Keratinocyte (primary cell): ENCODE data around the gene MYO1H.
"Not testable (repeated sequence)": the region's sequence is repeated elsewhere in the genome, so short reads cannot be mapped to it uniquely, and the experiment has no call there.

ENCODE experiments used
- EZH2 ChIP-seq: IDR thresholded peaks from one replicate; pipeline ENCODE4 v1.6.1; 2012; ENCODE audit warnings: inconsistent platforms, mild to moderate bottlenecking, low read length, moderate library complexity
- TF ChIP-seq, protein P1 (sequence below), 3 experiments: IDR thresholded peaks in 1 of 3; conservative IDR thresholded peaks in 1 of 3; optimal IDR thresholded peaks in 1 of 3; 2 replicates in 2 of 3; 3 replicates in 1 of 3; pipeline versions ENCODE3 to v1.5.1; 2011; ENCODE audit warnings: low read length in 3 of 3, mild to moderate bottlenecking in 3 of 3, moderate library complexity in 2 of 3, control low read depth in 1 of 3, inconsistent platforms in 1 of 3; ENCODE audit not compliant: insufficient read depth in 2 of 3; ENCODE audit errors: extremely low read depth in 1 of 3

DNA sequence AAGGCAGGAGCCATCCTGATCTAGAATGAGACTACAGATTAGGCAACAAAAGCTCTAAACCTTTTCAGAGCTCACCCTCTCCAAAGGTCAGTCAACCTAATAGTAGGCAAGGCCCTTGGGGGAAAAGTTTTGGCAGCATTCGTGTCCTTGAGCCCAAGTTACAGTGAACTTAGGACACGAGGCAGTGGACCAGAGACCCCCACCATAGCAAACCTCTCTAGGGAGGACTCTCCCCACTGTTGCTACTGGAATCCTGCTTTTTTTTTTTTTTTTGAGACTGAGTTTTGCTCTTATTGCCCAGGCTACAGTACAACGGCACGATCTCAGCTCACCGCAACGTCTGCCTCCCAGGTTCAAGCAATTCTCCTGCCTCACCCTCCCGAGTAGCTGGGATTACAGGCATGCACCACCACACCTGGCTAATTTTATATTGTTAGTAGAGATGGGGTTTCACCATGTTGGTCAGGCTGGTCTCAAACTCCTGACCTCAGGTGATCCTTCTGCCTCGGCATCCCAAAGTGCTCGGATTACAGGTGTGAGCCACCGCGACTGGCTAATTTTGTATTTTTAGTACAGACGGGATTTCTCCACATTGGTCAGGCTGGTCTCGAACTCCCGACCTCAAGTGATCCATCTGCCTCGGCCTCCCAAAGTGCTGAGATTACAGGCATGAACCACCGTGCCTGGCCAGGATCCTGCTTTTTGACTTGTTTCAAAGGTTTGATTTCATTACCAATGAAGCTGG is 126.0 kb downstream of the MYO1H start:
- TF ChIP-seq, protein P1, sequence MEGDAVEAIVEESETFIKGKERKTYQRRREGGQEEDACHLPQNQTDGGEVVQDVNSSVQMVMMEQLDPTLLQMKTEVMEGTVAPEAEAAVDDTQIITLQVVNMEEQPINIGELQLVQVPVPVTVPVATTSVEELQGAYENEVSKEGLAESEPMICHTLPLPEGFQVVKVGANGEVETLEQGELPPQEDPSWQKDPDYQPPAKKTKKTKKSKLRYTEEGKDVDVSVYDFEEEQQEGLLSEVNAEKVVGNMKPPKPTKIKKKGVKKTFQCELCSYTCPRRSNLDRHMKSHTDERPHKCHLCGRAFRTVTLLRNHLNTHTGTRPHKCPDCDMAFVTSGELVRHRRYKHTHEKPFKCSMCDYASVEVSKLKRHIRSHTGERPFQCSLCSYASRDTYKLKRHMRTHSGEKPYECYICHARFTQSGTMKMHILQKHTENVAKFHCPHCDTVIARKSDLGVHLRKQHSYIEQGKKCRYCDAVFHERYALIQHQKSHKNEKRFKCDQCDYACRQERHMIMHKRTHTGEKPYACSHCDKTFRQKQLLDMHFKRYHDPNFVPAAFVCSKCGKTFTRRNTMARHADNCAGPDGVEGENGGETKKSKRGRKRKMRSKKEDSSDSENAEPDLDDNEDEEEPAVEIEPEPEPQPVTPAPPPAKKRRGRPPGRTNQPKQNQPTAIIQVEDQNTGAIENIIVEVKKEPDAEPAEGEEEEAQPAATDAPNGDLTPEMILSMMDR (optimal IDR thresholded peaks at IDR 0.05 in 1 of 3, IDR thresholded peaks at IDR 0.05 in 1 of 3, conservative IDR thresholded peaks at IDR 0.05 in 1 of 3; ENCODE audit: extremely low read depth in 1 of 3, insufficient read depth in 2 of 3, low read length in 3 of 3): not testable (repeated sequence)
- not testable (repeated sequence) for TF ChIP-seq EZH2
